ENCODE results near the gene TSC22D1. TPM values are rescaled to one million over a fixed set of nuclear protein-coding genes. Genes with fewer than 3 reads are reported as not detected.

The TSC22D1 gene
- total RNA-seq, 1 experiment from 2014 or later: 194 TPM

GRCh38 chr13:44497801-44498200 is 78.3 kb downstream of the TSC22D1 start:
- no peaks in the 10 kb centered on the region for H3K9me2 ChIP-seq (replicated peaks; ENCODE audit: low read length)
- H3K36me3 ChIP-seq (ENCODE audit: low read depth, low read length): no peaks in the 10 kb centered on the region
- no peak overlapping the region for H3K4me3 ChIP-seq (ENCODE audit: low read length)
- peaks cover 5% of the 10 kb centered on the region for H3F3A ChIP-seq (ENCODE audit: low read length, unreplicated experiment)
- no peak overlapping the region for H3K4me2 ChIP-seq (ENCODE audit: low read length)
- no peaks in the 10 kb centered on the region for H3K4me1 ChIP-seq (ENCODE audit: insufficient read depth, low read length)
- no peaks in the 10 kb centered on the region for H4K20me1 ChIP-seq (ENCODE audit: low read length)
- POLR2A ChIA-PET (ENCODE audit: unreplicated experiment): no interaction called here
- ATAC-seq: no peak
- no peak overlapping the region for H3K27ac ChIP-seq (ENCODE audit: low read length)
- no peaks in the 10 kb centered on the region for H3K9me3 ChIP-seq (ENCODE audit: low read length)
- no peak overlapping the region for H2AFZ ChIP-seq (ENCODE audit: low read length)
- H3K79me2 ChIP-seq (ENCODE audit: low read length): peaks cover 7% of the 10 kb centered on the region; the same call in 1 of the 2 replicates
- no peak for TF ChIP-seq CTCF (conservative IDR thresholded peaks at IDR 0.05; ENCODE audit: low read depth, low read length)
- TF ChIP-seq EZH2 (IDR thresholded peaks at IDR 0.05; ENCODE audit: low read length, unreplicated experiment): no peak
- no peak for TF ChIP-seq EZH2phosphoT487 (IDR thresholded peaks at IDR 0.05; ENCODE audit: borderline replicate concordance, low read length)
- no peaks in the 10 kb centered on the region for H3K27me3 ChIP-seq (ENCODE audit: low read length)
- CTCF ChIA-PET: no interaction called here
- intact Hi-C loops (cut with micrococcal nuclease): no loop called here
- DNase-seq: no peak
- H3K9ac ChIP-seq (ENCODE audit: low read length): no peak overlapping the region
- no TSS peak for BruUV-seq (replicated peaks)

GRCh38 chr13:44493213-44493812 is 82.8 kb downstream of the TSC22D1 start:
- H3K9me2 ChIP-seq (replicated peaks; ENCODE audit: low read length): no peaks in the 10 kb centered on the region
- no peak overlapping the region for H3K9ac ChIP-seq (ENCODE audit: low read length)
- no peak overlapping the region for H3K4me3 ChIP-seq (ENCODE audit: low read length)
- no peaks in the 10 kb centered on the region for H4K20me1 ChIP-seq (ENCODE audit: low read length)
- DNase-seq: no peak
- ChIA-PET CTCF (no interaction called here), POLR2A (ENCODE audit: unreplicated experiment) (no interaction called here)
- no peaks in the 10 kb centered on the region for H3K4me1 ChIP-seq (ENCODE audit: insufficient read depth, low read length)
- H3K79me2 ChIP-seq (ENCODE audit: low read length): peaks cover 7% of the 10 kb centered on the region; the same call in 1 of the 2 replicates
- TF ChIP-seq EZH2 (IDR thresholded peaks at IDR 0.05; ENCODE audit: low read length, unreplicated experiment) (no peak), EZH2phosphoT487 (IDR thresholded peaks at IDR 0.05; ENCODE audit: borderline replicate concordance, low read length) (no peak), CTCF (conservative IDR thresholded peaks at IDR 0.05; ENCODE audit: low read depth, low read length) (no peak)
- no peak overlapping the region for H3K27ac ChIP-seq (ENCODE audit: low read length)
- no peaks in the 10 kb centered on the region for H3K9me3 ChIP-seq (ENCODE audit: low read length)
- no peak overlapping the region for H3K4me2 ChIP-seq (ENCODE audit: low read length)
- ATAC-seq: no peak
- no peaks in the 10 kb centered on the region for H3K27me3 ChIP-seq (ENCODE audit: low read length)
- peaks cover 5% of the 10 kb centered on the region for H3F3A ChIP-seq (ENCODE audit: low read length, unreplicated experiment)
- no TSS peak for BruUV-seq (replicated peaks)
- intact Hi-C loops (cut with micrococcal nuclease): no loop called here
- H3K36me3 ChIP-seq (ENCODE audit: low read depth, low read length): no peaks in the 10 kb centered on the region
- H2AFZ ChIP-seq (ENCODE audit: low read length): no peak overlapping the region

- intact Hi-C loops (cut with micrococcal nuclease): loop anchor here (5.0 to 10.0 kb wide), 2 partner anchors 83 to 225 kb away; no protein-coding TSS in a partner anchor
- Histone ChIP-seq H3K9me2 (replicated peaks; ENCODE audit: low read length) (no peaks in the 10 kb centered on the region), H3K9ac (ENCODE audit: low read length) (no peak overlapping the region), H3K36me3 (ENCODE audit: low read depth, low read length) (no peaks in the 10 kb centered on the region), H3K4me2 (ENCODE audit: low read length) (no peak overlapping the region), H4K20me1 (ENCODE audit: low read length) (no peaks in the 10 kb centered on the region), H3K4me1 (ENCODE audit: insufficient read depth, low read length) (no peaks in the 10 kb centered on the region), H3K79me2 (ENCODE audit: low read length) (no peaks in the 10 kb centered on the region), H2AFZ (ENCODE audit: low read length) (no peak overlapping the region), H3K27ac (ENCODE audit: low read length) (no peak overlapping the region), H3K4me3 (ENCODE audit: low read length) (no peak overlapping the region), H3F3A (ENCODE audit: low read length, unreplicated experiment) (no peaks in the 10 kb centered on the region), H3K27me3 (ENCODE audit: low read length) (no peaks in the 10 kb centered on the region), H3K9me3 (ENCODE audit: low read length) (no peaks in the 10 kb centered on the region)
- ChIA-PET POLR2A (ENCODE audit: unreplicated experiment) (no interaction called here), CTCF (no interaction called here)
- BruUV-seq (replicated peaks): no TSS peak
- ATAC-seq (no peak), DNase-seq (no peak)
- TF ChIP-seq CTCF (conservative IDR thresholded peaks at IDR 0.05; ENCODE audit: low read depth, low read length) (no peak), EZH2phosphoT487 (IDR thresholded peaks at IDR 0.05; ENCODE audit: borderline replicate concordance, low read length) (no peak), EZH2 (IDR thresholded peaks at IDR 0.05; ENCODE audit: low read length, unreplicated experiment) (no peak)
Measured at GRCh38 chr13:44489751-44490150, 86.4 kb downstream of the TSC22D1 start.
